GM10266 (cell line): ENCODE results near the gene ZNF277.
"Not testable (repeated sequence)": the region's sequence is repeated elsewhere in the genome, so short reads cannot be mapped to it uniquely, and the experiment has no call there.

Experiments used
- DNase-seq: peaks from one replicate; pipeline ENCODE4 v3.0.0; 2012; ENCODE audit errors: extremely low spot score
- CTCF ChIP-seq: IDR thresholded peaks from 2 replicates; pipeline ENCODE4 v1.5.1; 2012; ENCODE audit warnings: mild to moderate bottlenecking, low read depth; ENCODE audit not compliant: control insufficient read depth, insufficient read depth; ENCODE audit errors: missing control alignments

The ZNF277 gene

DNA sequence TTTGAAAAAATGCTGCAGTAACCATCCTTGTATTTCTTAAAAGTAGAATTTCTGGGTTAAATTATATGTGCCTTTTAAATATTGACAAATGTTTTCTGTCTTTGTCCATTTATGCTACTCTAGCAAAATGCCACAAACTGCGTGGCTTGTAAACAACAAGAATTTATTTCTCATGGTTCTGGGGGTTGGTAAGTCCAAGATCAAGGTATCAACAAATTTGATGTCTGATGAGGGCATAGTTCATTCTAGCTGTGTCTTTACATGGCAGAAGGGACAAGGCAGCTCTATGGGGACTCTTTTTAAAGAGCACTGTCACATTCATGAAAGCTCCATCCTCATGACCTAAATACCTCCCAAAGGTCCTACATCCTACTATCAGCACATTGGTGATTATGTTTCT is 27.7 kb downstream of the ZNF277 start:
- TF ChIP-seq CTCF: no peak

DNA sequence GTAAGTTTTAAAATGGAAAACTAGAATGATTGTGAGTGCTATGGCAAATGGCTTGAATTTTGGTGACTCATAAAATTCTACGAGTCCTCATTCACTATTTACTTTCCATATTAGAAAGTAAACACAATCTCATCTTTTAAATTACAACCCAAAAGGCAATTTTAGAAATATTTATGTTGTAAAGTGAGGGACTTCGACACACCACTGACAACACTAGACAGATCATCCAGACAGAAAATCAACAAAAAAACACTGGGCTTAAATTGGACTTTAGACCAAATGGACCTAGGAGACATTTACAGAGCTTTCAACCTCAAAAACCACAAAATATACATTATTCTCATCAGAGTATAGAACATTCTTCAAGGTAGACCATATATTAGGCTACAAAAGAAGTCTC is 30.1 kb downstream of the ZNF277 start:
- DNase-seq: no peak
- TF ChIP-seq CTCF: no peak

More for the DNA sequence above, 27.7 kb downstream of the ZNF277 start:
- no peak for DNase-seq

- TF ChIP-seq CTCF: no peak
Observed at GRCh38 chr7:112238330-112238729, 31.8 kb downstream of the ZNF277 start.

DNA sequence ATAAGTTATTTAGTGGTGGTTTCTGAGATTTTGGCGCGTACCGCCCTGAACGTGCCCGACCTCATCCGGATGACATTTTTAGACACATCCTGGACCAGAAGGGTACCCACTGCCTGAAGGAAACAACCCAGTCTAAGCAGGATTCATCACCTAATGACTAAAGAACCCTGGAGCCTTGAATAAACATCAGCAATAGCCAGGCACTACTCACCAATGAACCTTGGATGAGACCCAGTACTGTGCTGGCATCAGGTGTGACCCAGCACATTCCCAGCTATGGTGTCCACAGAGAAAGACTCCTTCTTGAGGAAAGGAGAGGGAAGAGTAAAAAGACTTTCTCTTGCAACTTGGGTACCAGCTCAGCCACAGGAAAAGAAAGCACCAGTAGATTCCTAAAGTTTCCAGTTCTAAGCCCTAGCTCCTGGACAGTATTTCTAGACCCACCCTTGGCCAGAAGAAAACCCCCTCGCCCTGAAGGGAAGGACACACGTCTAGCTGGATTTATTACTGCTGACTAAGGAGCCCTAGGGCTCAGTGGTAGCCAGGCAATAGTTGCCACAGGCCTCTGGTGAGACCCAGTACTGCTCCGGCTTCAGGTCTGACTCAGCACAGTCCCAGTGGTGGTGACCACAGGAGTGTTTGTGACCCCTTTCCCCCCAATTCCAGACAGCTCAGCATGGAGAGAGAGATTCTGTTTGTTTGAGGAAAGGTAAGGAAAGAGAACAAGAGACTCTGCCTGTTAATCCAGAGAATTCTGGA is 32.5 kb downstream of the ZNF277 start:
- DNase-seq: no peak
- no peak for TF ChIP-seq CTCF

More at GRCh38 chr7:112238330-112238729, 31.8 kb downstream of the ZNF277 start:
- no peak for DNase-seq

- no peak for DNase-seq
- TF ChIP-seq CTCF: no peak
Observed at GRCh38 chr7:112248598-112248997, 42.1 kb downstream of the ZNF277 start.

- DNase-seq: not testable (repeated sequence)
Observed at GRCh38 chr7:112249967-112250366, 43.5 kb downstream of the ZNF277 start.

DNA sequence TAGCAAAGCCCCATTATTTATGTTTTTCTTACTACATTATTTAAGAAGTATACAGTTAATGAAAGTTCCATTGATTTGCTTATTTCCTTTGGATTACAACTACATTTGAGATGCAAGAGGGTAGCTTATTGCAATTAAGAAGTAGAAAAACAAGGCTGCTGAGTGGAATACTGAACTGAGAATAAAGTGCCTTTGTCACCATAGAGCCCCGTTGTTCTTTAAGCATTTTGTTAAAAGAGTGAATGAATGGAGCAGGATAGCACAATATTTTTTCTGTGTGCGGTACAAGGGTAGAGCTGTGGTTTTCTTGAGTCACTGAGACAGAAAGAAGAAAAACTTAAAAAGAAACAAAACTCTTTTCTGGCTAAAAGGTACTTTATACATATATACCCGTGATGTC is 45.6 kb downstream of the ZNF277 start:
- no peak for TF ChIP-seq CTCF
- no peak for DNase-seq

DNA sequence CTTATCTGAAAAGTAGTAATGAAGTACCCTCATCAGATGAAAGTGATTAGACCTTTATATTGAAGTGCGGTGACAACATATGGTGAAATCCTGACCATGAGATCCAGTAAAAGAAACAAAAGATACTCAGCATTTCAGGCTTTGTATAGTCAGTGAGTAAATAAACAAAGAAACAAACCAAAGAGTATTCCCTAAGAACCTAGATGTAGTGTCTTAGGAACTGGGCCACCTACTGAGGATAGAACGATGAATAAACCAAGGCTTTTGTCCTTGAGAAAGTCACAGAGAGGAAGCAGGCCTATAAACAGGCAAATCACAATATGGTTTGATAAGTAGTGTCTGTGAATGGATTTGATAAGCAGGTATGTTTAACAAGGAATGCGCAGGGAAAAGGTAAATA is 46.2 kb downstream of the ZNF277 start:
- no peak for TF ChIP-seq CTCF
- DNase-seq: no peak
